Tibial nerve (tissue), 4 donors: Measurements from ENCODE around the gene RFX6. TPM values are rescaled to one million over a fixed set of nuclear protein-coding genes. Genes with fewer than 3 reads are reported as not detected.

Source experiments
- DNase-seq, 2 donors: peaks; one replicate each; pipeline ENCODE4 v3.0.0-alpha.2; 2019; ENCODE audit warnings: low spot score in 2 of 2
- H3K27ac ChIP-seq, 4 donors: fragments of 200-600 bp; sonication (generic) in 3 of 4; one replicate each; pipeline ENCODE4 v1.5.1; 2017 to 2019; ENCODE audit warnings: mild to moderate bottlenecking in 1 of 4
- H3K27me3 ChIP-seq, 2 donors: fragments of 200-600 bp; sonication (generic) in 1 of 2; one replicate each; pipeline versions ENCODE4 v1.5.1 to v1.6.0; 2017 to 2019
- H3K36me3 ChIP-seq, 3 donors: fragments of 200-600 bp; sonication (generic); one replicate each; pipeline ENCODE4 v1.5.1; 2018 to 2019
- H3K4me1 ChIP-seq, 4 donors: fragments of 200-600 bp; sonication (generic) in 3 of 4; one replicate each; pipeline ENCODE4 v1.5.1; 2017 to 2019
- H3K4me3 ChIP-seq, 4 donors: fragments of 200-600 bp; sonication (generic) in 3 of 4; one replicate each; pipeline ENCODE4 v1.5.1; 2017 to 2019; ENCODE audit warnings: mild to moderate bottlenecking in 1 of 4, moderate library complexity in 1 of 4
- H3K9me3 ChIP-seq, 4 donors: fragments of 200-600 bp; sonication (generic) in 3 of 4; one replicate each; pipeline ENCODE4 v1.5.1; 2017 to 2019
- EP300 ChIP-seq, 2 donors: sonication (generic); formaldehyde crosslinking; IDR thresholded peaks; one replicate each; pipeline ENCODE4 v1.6.1; 2017; ENCODE audit warnings: antibody characterized with exemption in 2 of 2, mild to moderate bottlenecking in 1 of 2
- POLR2A ChIP-seq, 2 donors: fragments of 450-650 bp; IDR thresholded peaks; one replicate each; pipeline ENCODE4 v1.6.1; 2017; ENCODE audit warnings: antibody characterized with exemption in 2 of 2, mild to moderate bottlenecking in 2 of 2, moderate library complexity in 2 of 2
- WGBS, 2 donors: methylation state at CpG; one replicate each; pipeline ENCODE4 v1.1.5; 2018; 5-methylcytosine and 5-hydroxymethylcytosine counted together
- total RNA-seq, 4 donors: library from RNA; depleted of rRNA; stranded (reverse); fragments of >200 nt; gene quantifications; one replicate each; pipeline ENCODE4 v1.1.0, GENCODE V29; 2016
- TF ChIP-seq, protein P1 (sequence below), 5 experiments: fragments of 200-600 bp in 3 of 5; fragments of 450-650 bp in 2 of 5; sonication (generic) in 3 of 5; IDR thresholded peaks; one replicate each; pipeline ENCODE4 v1.5.1; 2016 to 2019; ENCODE audit warnings: antibody characterized with exemption in 5 of 5, mild to moderate bottlenecking in 3 of 5, moderate library complexity in 2 of 5

The RFX6 gene
- total RNA-seq, 4 donors from 2014 or later = 0.22 TPM; not detected in 3

- no peak overlapping the region for H3K4me3 ChIP-seq
- 59 to 61% methylated on average over 2 of the region's 2 CpGs for WGBS, 2 donors
- H3K9me3 ChIP-seq = no peaks in the 10 kb centered on the region
- TF ChIP-seq, protein P1, sequence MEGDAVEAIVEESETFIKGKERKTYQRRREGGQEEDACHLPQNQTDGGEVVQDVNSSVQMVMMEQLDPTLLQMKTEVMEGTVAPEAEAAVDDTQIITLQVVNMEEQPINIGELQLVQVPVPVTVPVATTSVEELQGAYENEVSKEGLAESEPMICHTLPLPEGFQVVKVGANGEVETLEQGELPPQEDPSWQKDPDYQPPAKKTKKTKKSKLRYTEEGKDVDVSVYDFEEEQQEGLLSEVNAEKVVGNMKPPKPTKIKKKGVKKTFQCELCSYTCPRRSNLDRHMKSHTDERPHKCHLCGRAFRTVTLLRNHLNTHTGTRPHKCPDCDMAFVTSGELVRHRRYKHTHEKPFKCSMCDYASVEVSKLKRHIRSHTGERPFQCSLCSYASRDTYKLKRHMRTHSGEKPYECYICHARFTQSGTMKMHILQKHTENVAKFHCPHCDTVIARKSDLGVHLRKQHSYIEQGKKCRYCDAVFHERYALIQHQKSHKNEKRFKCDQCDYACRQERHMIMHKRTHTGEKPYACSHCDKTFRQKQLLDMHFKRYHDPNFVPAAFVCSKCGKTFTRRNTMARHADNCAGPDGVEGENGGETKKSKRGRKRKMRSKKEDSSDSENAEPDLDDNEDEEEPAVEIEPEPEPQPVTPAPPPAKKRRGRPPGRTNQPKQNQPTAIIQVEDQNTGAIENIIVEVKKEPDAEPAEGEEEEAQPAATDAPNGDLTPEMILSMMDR (IDR thresholded peaks at IDR 0.05) = no peak
- TF ChIP-seq POLR2A (IDR thresholded peaks at IDR 0.05) (no peak), EP300 (IDR thresholded peaks at IDR 0.05) (no peak)
- no peaks in the 10 kb centered on the region for H3K27me3 ChIP-seq
- H3K4me1 ChIP-seq = peaks cover 0 to 5% (median 0%) of the 10 kb centered on the region in 4 donors
- no peak overlapping the region for H3K27ac ChIP-seq
- H3K36me3 ChIP-seq = no peaks in the 10 kb centered on the region
- DNase-seq = no peak
These were observed 47.2 kb downstream of the RFX6 start for GRCh38 chr6:116924245-116924644.

DNA sequence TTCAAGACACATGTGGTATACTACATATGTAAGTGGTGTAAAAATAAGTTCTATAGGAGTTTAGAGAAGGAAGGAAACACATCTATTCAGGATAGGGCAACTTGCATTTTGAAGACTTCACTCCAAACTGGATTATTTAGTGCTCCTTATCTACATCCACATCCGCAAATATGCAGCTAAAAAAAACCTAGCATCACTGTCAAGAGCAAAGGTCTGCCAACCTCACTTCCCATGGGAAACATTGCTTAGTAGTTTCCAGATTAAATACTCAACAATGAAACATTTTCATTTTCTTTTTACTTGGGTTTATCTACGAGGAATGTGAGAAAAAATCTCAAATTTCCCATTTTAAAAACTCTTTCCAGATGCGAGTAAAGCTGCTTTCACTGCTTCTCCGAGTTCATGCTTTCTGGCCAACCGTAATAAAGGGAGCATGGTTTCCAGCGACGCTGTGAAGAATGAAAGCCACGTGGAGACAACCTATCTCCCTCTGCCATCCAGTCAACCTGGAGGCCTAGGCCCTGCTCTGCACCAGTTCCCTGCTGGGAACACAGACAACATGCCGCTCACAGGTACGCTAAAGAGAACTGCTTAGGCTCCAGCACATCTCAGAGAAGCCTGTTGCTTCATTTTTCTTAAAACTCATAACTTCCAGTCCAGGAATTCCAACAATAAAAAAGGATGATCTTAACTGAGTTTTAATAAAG is 48.2 kb downstream of the RFX6 start:
- no peak for DNase-seq
- no peaks in the 10 kb centered on the region for H3K27me3 ChIP-seq
- H3K4me3 ChIP-seq = no peak overlapping the region
- H3K36me3 ChIP-seq = no peaks in the 10 kb centered on the region
- TF ChIP-seq EP300 (IDR thresholded peaks at IDR 0.05) = no peak
- TF ChIP-seq, protein P1 (IDR thresholded peaks at IDR 0.05) = no peak
- no peak overlapping the region for H3K27ac ChIP-seq
- H3K9me3 ChIP-seq = no peaks in the 10 kb centered on the region
- WGBS, 2 donors = 53 to 58% methylated on average over 10 of the region's 10 CpGs
- peaks cover 0 to 5% (median 0%) of the 10 kb centered on the region in 4 donors for H3K4me1 ChIP-seq

- no peak for TF ChIP-seq POLR2A (IDR thresholded peaks at IDR 0.05)
- TF ChIP-seq, protein P1 (IDR thresholded peaks at IDR 0.05) = no peak
- DNase-seq = no peak
- Histone ChIP-seq H3K27me3 (no peaks in the 10 kb centered on the region), H3K4me3 (no peak overlapping the region), H3K4me1 (peaks cover 0 to 5% (median 0%) of the 10 kb centered on the region in 4 donors), H3K9me3 (no peaks in the 10 kb centered on the region), H3K36me3 (no peaks in the 10 kb centered on the region), H3K27ac (no peak overlapping the region)
- 41 to 54% methylated on average over 6 of the region's 6 CpGs for WGBS, 2 donors
These were observed 51.6 kb downstream of the RFX6 start for GRCh38 chr6:116928677-116929076.

- WGBS, 2 donors = 2 to 98% methylated on average over 1 of the region's 1 CpG
- no peak for TF ChIP-seq EP300 (IDR thresholded peaks at IDR 0.05)
- no peak for TF ChIP-seq POLR2A (IDR thresholded peaks at IDR 0.05)
- TF ChIP-seq, protein P1 (IDR thresholded peaks at IDR 0.05) = no peak
- H3K4me1 ChIP-seq = no peaks in the 10 kb centered on the region
- H3K4me3 ChIP-seq = no peak overlapping the region
- no peaks in the 10 kb centered on the region for H3K36me3 ChIP-seq
- no peak for DNase-seq
- no peaks in the 10 kb centered on the region for H3K9me3 ChIP-seq
- H3K27me3 ChIP-seq = no peaks in the 10 kb centered on the region
- H3K27ac ChIP-seq = no peak overlapping the region
These were observed 52.8 kb downstream of the RFX6 start for GRCh38 chr6:116929825-116930224.

DNA sequence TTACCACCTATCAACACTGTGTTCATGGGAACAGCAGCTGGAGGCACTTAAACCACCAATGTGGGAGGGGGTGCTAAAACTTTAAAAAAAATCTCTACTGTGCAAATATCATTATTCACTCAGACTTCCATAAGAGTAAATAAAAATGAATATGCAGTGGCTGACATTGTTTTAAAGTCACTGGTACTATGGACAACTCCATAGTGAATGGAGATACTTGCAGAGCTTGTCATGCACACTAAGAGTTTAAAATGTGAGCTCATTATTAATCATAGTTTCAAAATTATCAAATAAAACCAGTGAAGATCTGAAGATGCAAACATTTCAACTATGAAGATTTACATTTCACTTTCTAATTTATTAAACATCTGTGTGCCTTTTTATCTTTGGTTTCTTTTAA is 54.4 kb downstream of the RFX6 start:
- Histone ChIP-seq H3K27ac (no peak overlapping the region), H3K4me1 (no peaks in the 10 kb centered on the region), H3K4me3 (no peak overlapping the region), H3K9me3 (no peaks in the 10 kb centered on the region), H3K27me3 (no peaks in the 10 kb centered on the region), H3K36me3 (no peaks in the 10 kb centered on the region)
- no peak for TF ChIP-seq POLR2A (IDR thresholded peaks at IDR 0.05)
- no peak for DNase-seq
